PFSK-1 (cell line): ENCODE results near the gene IRF2BPL.

ENCODE experiments used
- POLR2AphosphoS5 ChIP-seq: IDR thresholded peaks from 2 replicates; pipeline ENCODE4 v1.6.1; 2012; ENCODE audit warnings: low read depth, mild to moderate bottlenecking, control low read depth, low read length, moderate library complexity
- SIN3A ChIP-seq: IDR thresholded peaks from 2 replicates; pipeline ENCODE4 v1.6.1; 2012; ENCODE audit warnings: mild to moderate bottlenecking, low read length, moderate library complexity, borderline replicate concordance; ENCODE audit not compliant: insufficient read depth
- TAF1 ChIP-seq: IDR thresholded peaks from 2 replicates; pipeline ENCODE4 v1.6.1; 2012; ENCODE audit warnings: low read length, control low read depth, borderline replicate concordance; ENCODE audit not compliant: insufficient read depth
- TF ChIP-seq, protein P1 (sequence below), 2 experiments: IDR thresholded peaks; 2 replicates each; pipeline versions ENCODE4 v1.6.1 to v1.8.0; 2011 to 2012; ENCODE audit warnings: low read depth in 2 of 2, low read length in 2 of 2, control low read depth in 1 of 2, inconsistent platforms in 1 of 2, mild to moderate bottlenecking in 1 of 2, moderate library complexity in 1 of 2; ENCODE audit not compliant: insufficient read depth in 1 of 2

DNA sequence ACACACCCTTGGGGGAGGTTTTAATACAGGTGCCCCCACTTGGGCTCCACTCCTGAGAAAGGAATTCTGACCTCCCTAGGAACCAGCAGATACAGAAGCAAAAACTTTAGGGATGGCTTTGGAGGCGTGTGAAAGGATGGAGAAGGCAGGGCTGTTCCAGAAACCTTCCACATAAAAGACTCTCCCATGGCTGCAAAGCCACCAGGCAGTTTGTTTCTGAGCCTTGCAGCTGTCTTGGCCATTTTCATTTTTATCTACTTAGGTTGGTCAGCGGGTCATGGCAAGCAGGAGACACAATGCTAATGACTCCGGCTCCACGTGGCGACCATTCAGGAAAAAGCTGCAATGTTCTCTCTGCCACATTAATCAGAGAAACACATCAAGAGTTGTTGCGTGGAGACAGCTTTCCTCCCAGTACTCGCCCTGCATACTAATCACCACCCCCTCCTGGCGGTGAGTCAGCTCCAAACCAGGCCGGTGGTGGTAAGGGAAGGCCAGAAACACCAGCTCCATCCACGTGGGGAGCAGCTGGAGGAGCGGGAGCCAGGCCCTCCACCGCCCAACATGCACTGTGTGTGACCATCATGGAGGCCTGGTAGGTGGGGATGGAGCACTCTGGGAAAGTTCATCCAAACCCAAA lies 30.9 kb upstream of the IRF2BPL start:
- TF ChIP-seq, protein P1, sequence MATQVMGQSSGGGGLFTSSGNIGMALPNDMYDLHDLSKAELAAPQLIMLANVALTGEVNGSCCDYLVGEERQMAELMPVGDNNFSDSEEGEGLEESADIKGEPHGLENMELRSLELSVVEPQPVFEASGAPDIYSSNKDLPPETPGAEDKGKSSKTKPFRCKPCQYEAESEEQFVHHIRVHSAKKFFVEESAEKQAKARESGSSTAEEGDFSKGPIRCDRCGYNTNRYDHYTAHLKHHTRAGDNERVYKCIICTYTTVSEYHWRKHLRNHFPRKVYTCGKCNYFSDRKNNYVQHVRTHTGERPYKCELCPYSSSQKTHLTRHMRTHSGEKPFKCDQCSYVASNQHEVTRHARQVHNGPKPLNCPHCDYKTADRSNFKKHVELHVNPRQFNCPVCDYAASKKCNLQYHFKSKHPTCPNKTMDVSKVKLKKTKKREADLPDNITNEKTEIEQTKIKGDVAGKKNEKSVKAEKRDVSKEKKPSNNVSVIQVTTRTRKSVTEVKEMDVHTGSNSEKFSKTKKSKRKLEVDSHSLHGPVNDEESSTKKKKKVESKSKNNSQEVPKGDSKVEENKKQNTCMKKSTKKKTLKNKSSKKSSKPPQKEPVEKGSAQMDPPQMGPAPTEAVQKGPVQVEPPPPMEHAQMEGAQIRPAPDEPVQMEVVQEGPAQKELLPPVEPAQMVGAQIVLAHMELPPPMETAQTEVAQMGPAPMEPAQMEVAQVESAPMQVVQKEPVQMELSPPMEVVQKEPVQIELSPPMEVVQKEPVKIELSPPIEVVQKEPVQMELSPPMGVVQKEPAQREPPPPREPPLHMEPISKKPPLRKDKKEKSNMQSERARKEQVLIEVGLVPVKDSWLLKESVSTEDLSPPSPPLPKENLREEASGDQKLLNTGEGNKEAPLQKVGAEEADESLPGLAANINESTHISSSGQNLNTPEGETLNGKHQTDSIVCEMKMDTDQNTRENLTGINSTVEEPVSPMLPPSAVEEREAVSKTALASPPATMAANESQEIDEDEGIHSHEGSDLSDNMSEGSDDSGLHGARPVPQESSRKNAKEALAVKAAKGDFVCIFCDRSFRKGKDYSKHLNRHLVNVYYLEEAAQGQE (IDR thresholded peaks at IDR 0.05; ENCODE audit: insufficient read depth in 1 of 2, low read depth in 2 of 2, low read length in 2 of 2): 0 out of 4 replicates have a peak, but pooled peaks of 1 of the 2 experiments have one; percentile 39
- 0 out of 2 replicates have a peak, but pooled peaks have one; percentile 24 for TF ChIP-seq POLR2AphosphoS5
- TF ChIP-seq TAF1: no peak
- TF ChIP-seq SIN3A: no peak
